HepG2 (cell line): Measurements from ENCODE around the gene BUB1B. TPM values are rescaled to one million over a fixed set of nuclear protein-coding genes. Genes with fewer than 3 reads are reported as not detected.

Experiments
- CBX5 ChIP-seq: sonication (generic); formaldehyde crosslinking; IDR thresholded peaks from 2 replicates; pipeline ENCODE4 v1.4.0; 2020; ENCODE audit warnings: missing genetic modification reagents, borderline replicate concordance
- CEBPG ChIP-seq: IDR thresholded peaks from 2 replicates; pipeline ENCODE4 v1.6.1; 2016
- GPN1 ChIP-seq: sonication (generic); formaldehyde crosslinking; IDR thresholded peaks from 2 replicates; pipeline ENCODE4 v1.5.1; 2020; ENCODE audit warnings: missing genetic modification reagents, borderline replicate concordance
- GTF2F1 ChIP-seq: fragments of 150-350 bp; IDR thresholded peaks from 2 replicates; pipeline ENCODE4 v1.6.1; 2014; ENCODE audit warnings: low read length
- HNF4A ChIP-seq: sonication (generic); formaldehyde crosslinking; IDR thresholded peaks from 2 replicates; pipeline ENCODE4 v1.4.0; 2020; ENCODE audit warnings: missing genetic modification reagents
- JUNB ChIP-seq: sonication (generic); formaldehyde crosslinking; IDR thresholded peaks from 2 replicates; pipeline ENCODE4 v1.8.0; 2022; ENCODE audit warnings: missing genetic modification reagents, mild to moderate bottlenecking, borderline replicate concordance
- MED1 ChIP-seq: sonication (generic); formaldehyde crosslinking; IDR thresholded peaks from 2 replicates; pipeline ENCODE4 v1.4.0; 2020; ENCODE audit warnings: missing genetic modification reagents
- RCOR2 ChIP-seq: IDR thresholded peaks from 2 replicates; pipeline ENCODE4 v1.6.1; 2016; ENCODE audit warnings: missing biosample characterization, missing genetic modification reagents
- SNAPC2 ChIP-seq: sonication (generic); formaldehyde crosslinking; IDR thresholded peaks from 2 replicates; pipeline ENCODE4 v1.8.1; 2022; ENCODE audit warnings: mild to moderate bottlenecking, missing genetic modification reagents
- SOX13 ChIP-seq, 3 experiments: fragments of 450-650 bp in 1 of 3; sonication (generic) in 1 of 3; formaldehyde crosslinking in 1 of 3; IDR thresholded peaks in 2 of 3; conservative IDR thresholded peaks in 1 of 3; 2 replicates each; pipeline versions ENCODE4 v1.5.0 to v1.6.1; 2016 to 2020; ENCODE audit warnings: antibody characterized with exemption in 1 of 3, mild to moderate bottlenecking in 1 of 3, missing compliant biosample characterization in 1 of 3, missing genetic modification reagents in 1 of 3, moderate library complexity in 1 of 3
- SP4 ChIP-seq: sonication (generic); formaldehyde crosslinking; IDR thresholded peaks from 2 replicates; pipeline ENCODE4 v1.8.1; 2023; ENCODE audit warnings: mild to moderate bottlenecking, missing genetic modification reagents
- TEAD2 ChIP-seq: sonication (generic); formaldehyde crosslinking; IDR thresholded peaks from 2 replicates; pipeline ENCODE4 v1.9.0; 2021; ENCODE audit warnings: missing genetic modification reagents
- YEATS4 ChIP-seq: sonication (generic); formaldehyde crosslinking; IDR thresholded peaks from 2 replicates; pipeline ENCODE4 v1.4.0; 2020; ENCODE audit warnings: missing genetic modification reagents, borderline replicate concordance
- ZFP41 ChIP-seq: sonication (generic); formaldehyde crosslinking; IDR thresholded peaks from 2 replicates; pipeline ENCODE4 v1.4.0; 2020; ENCODE audit warnings: mild to moderate bottlenecking, missing genetic modification reagents, borderline replicate concordance
- ZNF10 ChIP-seq: sonication (generic); formaldehyde crosslinking; IDR thresholded peaks from 2 replicates; pipeline ENCODE4 v1.4.0; 2020; ENCODE audit warnings: mild to moderate bottlenecking, low read depth, missing genetic modification reagents, borderline replicate concordance
- ZNF33B ChIP-seq: sonication (generic); formaldehyde crosslinking; IDR thresholded peaks from 2 replicates; pipeline ENCODE4 v1.5.1; 2020; ENCODE audit warnings: mild to moderate bottlenecking, missing genetic modification reagents
- ZNF441 ChIP-seq: sonication (generic); formaldehyde crosslinking; IDR thresholded peaks from 2 replicates; pipeline ENCODE4 v1.7.0; 2021; ENCODE audit warnings: missing genetic modification reagents, borderline replicate concordance
- ZNF546 ChIP-seq: sonication (generic); formaldehyde crosslinking; conservative IDR thresholded peaks from 2 replicates; pipeline ENCODE4 v1.8.1; 2023; ENCODE audit warnings: mild to moderate bottlenecking, missing genetic modification reagents
- ZNF609 ChIP-seq: sonication (generic); formaldehyde crosslinking; IDR thresholded peaks from 2 replicates; pipeline ENCODE4 v1.4.0; 2020; ENCODE audit warnings: mild to moderate bottlenecking, missing genetic modification reagents, borderline replicate concordance
- ZNF816 ChIP-seq: sonication (generic); formaldehyde crosslinking; IDR thresholded peaks from 2 replicates; pipeline ENCODE4 v1.8.0; 2022; ENCODE audit warnings: missing genetic modification reagents, mild to moderate bottlenecking, borderline replicate concordance
- polyA plus RNA-seq, 8 experiments: library from polyadenylated mRNA; depleted of rRNA in 3 of 8; stranded (reverse) in 7 of 8; unstranded in 1 of 8; fragments of >200 nt; fragmentation: Illumina TruSeq in 4 of 8; extraction: Trizol in 4 of 8; gene quantifications; 2 replicates each; pipeline versions ENCODE4 v1.2.1 to v1.2.3, GENCODE V29; 2011 to 2016; ENCODE audit warnings: low read depth in 4 of 8, missing spikeins in 1 of 8, mixed read lengths in 1 of 8; ENCODE audit not compliant: insufficient read depth in 1 of 8
- total RNA-seq, 5 experiments: library from RNA; depleted of rRNA; stranded (reverse); fragments of >200 nt; fragmentation: Illumina TruSeq; extraction: Trizol; gene quantifications; 2 replicates each; pipeline ENCODE4 v1.2.3, GENCODE V29; 2016; ENCODE audit warnings: low read depth in 1 of 5
- TF ChIP-seq, protein P1 (sequence below), 2 experiments: fragments of 450-650 bp in 1 of 2; sonication (generic) in 1 of 2; formaldehyde crosslinking; IDR thresholded peaks; 2 replicates each; pipeline versions ENCODE4 v1.5.0 to v1.8.0; 2020 to 2022; ENCODE audit warnings: mild to moderate bottlenecking in 1 of 2, missing genetic modification reagents in 1 of 2
- TF ChIP-seq, protein P2 (sequence below): sonication (generic); IDR thresholded peaks from 2 replicates; pipeline ENCODE4 v1.6.1; 2016; ENCODE audit warnings: low read depth, borderline replicate concordance

The BUB1B gene
- total and polyA plus RNA-seq, 2 of the 13 experiments (the other 11 are each of a cell fraction or from before 2014, with no cell fraction given): 26.2 to 63.5 TPM

DNA sequence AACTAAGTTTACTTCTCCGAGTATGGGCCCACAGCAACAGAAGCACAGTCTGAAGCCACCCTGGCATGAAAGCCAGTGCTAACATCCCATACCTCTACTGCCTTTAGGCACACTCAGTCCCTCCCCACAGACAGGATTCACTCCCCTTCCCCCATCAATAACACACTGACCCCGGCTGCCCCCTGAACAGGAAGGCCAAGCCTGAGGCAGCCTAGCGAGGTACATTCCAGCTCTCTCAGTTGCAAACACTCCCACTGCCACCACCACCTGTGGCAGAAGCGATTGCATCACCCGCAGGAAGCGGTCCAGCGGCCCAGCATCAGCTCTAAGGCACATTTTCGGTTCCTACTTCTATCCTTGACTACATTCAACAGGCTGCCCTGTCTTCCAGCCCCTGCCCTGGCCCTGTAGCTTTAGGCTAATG lies 45.2 kb upstream of the BUB1B start (continued):
- TF ChIP-seq SOX13 (IDR thresholded peaks at IDR 0.05) (no peak), SOX13 (CRISPR knock-in tag; conservative IDR thresholded peaks at IDR 0.05 in 1 of 2, IDR thresholded peaks at IDR 0.05 in 1 of 2) (peak in 1 of 2 experiments; percentile 50; a peak in 2 of 4 replicates), TEAD2 (no peak), MED1 (peak; percentile 86), ZNF609 (no peak), ZNF33B (CRISPR knock-in tag) (no peak), CBX5 (CRISPR knock-in tag) (0 out of 2 replicates have a peak, but pooled peaks have one; percentile 34), ZNF816 (CRISPR knock-in tag) (no peak), ZNF10 (CRISPR knock-in tag) (no peak), SNAPC2 (CRISPR knock-in tag) (no peak), ZNF441 (CRISPR knock-in tag) (peak; percentile 63; the same call in 1 of the 2 replicates), SP4 (CRISPR knock-in tag) (no peak), GPN1 (CRISPR knock-in tag) (no peak), ZNF546 (CRISPR knock-in tag) (no peak), HNF4A (CRISPR knock-in tag) (peak; percentile 39; the same call in 1 of the 2 replicates), YEATS4 (CRISPR knock-in tag) (peak; percentile 33; the same call in 1 of the 2 replicates), ZFP41 (no peak), JUNB (CRISPR knock-in tag) (no peak), GTF2F1 (no peak), CEBPG (CRISPR knock-in tag) (peak; percentile 99), RCOR2 (CRISPR knock-in tag) (no peak)
- TF ChIP-seq, protein P1, sequence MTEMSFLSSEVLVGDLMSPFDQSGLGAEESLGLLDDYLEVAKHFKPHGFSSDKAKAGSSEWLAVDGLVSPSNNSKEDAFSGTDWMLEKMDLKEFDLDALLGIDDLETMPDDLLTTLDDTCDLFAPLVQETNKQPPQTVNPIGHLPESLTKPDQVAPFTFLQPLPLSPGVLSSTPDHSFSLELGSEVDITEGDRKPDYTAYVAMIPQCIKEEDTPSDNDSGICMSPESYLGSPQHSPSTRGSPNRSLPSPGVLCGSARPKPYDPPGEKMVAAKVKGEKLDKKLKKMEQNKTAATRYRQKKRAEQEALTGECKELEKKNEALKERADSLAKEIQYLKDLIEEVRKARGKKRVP (CRISPR knock-in tag; IDR thresholded peaks at IDR 0.05): peak; percentile 41 to 98; a peak in 3 of 4 replicates
- TF ChIP-seq, protein P2, sequence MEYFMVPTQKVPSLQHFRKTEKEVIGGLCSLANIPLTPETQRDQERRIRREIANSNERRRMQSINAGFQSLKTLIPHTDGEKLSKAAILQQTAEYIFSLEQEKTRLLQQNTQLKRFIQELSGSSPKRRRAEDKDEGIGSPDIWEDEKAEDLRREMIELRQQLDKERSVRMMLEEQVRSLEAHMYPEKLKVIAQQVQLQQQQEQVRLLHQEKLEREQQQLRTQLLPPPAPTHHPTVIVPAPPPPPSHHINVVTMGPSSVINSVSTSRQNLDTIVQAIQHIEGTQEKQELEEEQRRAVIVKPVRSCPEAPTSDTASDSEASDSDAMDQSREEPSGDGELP: peak; percentile 56; the same call in 1 of the 2 replicates
